GM21367 (cell line): Measurements from ENCODE around the gene TMEM86B.
"Not testable (repeated sequence)": the region's sequence is repeated elsewhere in the genome, so short reads cannot be mapped to it uniquely, and the experiment has no call there.

Experiments
- ATAC-seq: cut with Tn5 transposase; IDR thresholded peaks from one replicate; pipeline ENCODE4 v1.9.1; 2021; ENCODE audit not compliant: unreplicated experiment

TMEM86B gene

DNA sequence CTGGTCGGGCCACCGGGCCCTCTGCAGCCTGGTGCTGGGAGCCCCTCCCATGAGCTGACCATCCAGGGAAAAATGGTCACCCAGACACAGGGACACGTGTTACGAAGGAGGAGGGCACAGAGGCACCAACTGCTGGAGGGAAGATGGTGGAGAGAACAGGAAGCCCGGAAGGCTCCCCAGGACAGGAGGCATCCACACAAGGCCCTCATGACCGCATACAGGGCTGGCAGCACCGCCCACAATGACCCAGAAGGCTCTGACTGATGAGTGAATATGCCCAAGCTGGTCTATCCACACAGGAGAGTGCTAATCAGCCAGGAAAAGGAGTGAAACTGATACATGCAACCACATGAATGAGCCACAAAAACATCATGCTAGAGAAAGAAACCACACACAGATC, 14.0 kb upstream of the TMEM86B start:
- ATAC-seq, result no peak

DNA sequence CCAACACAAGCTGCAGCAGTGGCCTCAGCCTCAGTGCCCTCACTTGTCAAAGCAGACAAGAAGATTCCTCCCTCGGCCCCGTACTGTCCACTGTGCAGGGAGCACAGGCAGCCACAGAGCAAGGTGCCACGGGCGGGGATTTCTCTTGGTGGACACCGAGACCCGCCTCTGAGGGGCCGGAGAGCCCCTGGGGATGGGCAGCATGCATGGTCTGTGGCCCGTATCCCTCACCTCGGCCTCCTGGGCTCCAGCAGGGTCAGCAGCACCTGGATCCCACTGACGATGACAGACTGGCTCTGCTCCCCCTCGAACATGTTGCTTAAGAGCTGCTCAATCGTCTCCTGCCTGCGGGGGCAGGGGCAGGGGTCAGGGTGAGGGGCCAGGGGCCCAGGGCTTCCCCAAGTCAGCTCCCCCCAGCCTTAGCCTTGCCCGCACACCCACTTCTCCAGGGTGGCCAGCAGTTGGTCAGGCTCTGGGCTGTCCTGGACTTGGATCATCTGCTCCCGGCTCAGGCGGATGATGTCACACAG, 13.4 kb upstream of the TMEM86B start:
- no peak for ATAC-seq

DNA sequence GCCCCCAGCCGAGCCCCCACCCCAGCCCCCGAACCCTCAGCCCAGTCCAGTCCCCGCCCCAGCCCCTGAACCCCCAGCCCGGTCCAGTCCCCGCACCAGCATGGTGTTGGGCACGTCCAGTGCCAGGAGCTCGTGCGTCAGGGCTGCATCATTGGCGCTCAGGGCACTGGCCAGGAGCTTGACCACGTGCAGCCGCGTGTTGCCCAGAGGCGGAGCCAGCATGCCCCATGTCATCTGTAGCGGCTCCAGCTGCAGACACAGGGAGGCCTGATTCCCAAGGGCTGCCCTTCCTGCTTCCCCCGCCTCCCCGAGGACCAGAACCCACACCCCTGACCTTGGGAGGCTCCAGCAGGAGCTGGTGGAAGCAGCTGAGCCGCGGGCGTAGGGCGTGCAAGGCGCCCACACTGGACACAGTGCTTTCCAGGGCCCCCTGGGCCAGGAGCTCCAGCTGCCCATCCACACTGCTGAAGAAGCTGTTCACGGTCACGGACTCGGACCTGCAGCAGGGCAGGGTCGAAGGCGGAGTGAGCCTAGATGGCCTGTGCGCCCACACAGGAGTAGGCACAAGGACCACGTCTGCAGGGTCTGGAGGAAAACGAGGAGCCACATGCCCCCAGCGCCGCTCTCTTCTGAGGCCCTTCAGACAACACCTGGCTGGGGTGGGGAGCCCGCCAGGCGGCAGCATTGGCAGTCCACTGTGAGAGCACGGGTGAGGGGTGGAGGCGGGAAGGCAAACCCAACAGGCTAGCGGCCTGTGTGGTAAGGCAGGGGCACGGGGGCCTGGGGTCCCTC, 12.8 kb upstream of the TMEM86B start:
- no peak for ATAC-seq

DNA sequence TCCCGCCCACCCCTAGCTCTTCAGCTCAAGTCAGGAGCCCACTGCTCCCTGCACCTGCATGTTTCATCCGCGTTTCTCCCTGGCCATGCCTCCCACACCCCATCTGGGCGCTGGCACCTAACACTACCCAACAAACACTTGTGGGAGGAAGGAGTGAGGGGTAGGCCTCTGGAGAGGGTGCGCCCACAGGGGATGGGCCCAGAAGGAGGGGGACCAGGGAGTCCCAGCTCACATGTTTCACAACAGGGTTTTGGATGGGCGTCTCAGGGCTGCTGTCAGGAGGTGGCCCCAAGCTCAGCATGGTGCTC, 12.1 kb upstream of the TMEM86B start:
- no peak for ATAC-seq

DNA sequence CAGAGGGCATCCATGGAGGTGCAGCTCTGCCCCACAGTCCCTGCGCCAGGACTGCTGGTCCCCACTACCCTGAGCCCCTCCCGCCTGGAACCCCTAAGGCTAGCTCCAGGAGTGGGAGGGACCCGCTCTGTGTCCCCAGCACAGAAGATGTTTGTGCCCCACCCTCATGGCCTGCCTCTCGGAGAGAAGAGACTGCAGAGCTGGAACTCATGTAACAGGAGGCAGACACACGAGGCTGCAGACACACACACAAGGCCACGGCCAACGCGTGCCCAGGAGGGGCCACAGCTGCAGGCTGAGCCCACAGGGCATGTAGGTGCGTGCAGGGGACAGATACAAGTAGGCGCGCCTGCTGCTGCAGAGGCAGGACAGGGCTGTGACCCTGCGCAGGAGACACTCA, 10.4 kb upstream of the TMEM86B start:
- ATAC-seq, result no peak

DNA sequence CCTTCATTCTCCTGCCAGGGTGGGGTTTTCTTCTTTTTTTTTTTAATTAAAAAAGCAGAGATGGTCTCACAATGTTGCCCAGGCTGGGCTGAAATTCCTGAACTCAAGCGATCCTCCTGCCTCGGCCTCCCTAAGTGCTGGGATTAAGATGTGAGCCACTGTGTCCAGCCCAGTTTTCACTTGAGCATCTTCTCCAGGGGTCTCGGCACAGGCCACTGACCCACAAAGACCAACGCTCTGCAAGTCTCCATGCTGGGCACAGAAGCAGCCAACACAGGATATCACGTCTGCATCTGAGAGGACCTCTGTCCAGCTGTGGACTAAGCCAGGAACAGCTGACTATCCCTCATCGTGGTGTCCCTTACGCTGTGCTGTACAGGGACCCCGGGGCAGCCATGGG, 9.5 kb upstream of the TMEM86B start:
- ATAC-seq, result no peak

DNA sequence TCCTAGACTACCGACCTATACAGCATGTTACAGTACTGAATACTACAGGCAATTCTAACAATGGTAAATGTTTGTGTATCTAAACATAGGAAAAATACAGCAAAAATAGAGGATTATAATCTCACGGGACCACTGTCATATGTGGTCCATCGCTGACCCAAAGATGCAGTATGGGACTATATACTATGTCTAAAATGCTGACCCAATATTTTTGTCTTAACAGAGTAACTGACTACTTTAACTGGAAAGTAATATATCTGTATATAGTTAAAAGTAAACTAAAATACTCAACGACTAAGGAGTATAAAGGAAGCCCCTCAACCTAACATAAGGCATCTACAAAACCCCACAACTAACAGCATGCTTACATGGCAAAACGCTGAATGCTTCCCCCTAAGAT, 4.4 kb upstream of the TMEM86B start:
- no peak for ATAC-seq

DNA sequence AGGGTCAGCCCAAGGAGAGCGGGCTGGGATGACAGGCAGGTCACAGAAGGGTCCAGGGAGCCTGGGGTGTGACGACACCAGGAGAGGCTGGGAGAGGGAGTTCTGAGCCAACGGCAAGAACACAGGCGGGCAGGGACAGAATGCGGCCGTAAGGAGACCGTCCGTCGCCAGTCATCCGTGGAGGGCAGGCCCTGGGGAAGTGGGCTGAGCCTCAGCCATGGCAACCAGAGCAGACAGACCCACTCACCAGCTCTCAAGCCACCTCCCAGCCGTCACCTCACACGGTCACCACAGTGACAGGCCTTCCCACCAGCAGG, 3.7 kb upstream of the TMEM86B start:
- ATAC-seq, result no peak

DNA sequence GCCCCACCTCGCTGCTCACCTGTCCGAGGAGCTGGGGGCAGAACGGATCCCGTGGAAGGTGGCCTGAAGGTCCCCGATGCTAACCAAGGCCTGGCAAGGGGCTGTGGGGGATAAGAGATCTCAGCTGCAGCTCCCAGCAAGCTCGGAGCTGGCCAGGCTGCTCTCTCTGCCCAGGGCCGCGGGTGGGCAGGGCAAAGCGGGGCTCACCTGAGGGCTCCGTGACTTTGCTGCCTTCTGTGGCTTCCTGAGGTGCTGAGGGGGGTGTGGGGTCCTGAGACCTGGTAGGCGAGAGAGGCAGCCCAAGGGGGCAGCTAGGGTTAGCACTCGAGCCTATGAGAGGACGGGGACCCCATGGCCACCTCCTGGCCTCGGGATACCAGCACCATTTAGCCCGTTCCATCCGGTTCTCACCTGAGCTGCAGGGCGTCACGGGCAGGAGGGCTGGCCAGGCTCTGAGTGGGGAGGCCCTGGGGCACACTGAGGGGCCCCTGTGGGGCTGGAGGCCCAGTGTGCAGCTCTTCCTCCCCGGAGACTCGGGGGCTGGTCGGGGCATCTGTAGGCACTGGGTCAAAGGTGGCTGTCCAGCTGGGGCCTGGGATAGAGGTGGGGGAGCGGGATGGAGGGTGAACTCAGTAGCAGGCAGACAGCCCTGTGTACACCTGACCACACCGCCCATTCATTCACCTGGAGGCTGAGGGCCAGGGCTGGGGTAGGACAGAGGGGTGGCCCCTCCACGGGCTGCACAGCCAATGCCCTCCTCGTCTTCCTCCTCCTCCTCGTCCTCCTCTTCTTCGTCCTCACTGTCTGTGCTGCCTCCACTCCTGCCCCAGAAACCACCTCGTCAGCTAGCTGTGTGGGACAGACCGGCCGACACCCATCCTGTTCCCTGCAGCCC, 3.1 kb upstream of the TMEM86B start:
- no peak for ATAC-seq

DNA sequence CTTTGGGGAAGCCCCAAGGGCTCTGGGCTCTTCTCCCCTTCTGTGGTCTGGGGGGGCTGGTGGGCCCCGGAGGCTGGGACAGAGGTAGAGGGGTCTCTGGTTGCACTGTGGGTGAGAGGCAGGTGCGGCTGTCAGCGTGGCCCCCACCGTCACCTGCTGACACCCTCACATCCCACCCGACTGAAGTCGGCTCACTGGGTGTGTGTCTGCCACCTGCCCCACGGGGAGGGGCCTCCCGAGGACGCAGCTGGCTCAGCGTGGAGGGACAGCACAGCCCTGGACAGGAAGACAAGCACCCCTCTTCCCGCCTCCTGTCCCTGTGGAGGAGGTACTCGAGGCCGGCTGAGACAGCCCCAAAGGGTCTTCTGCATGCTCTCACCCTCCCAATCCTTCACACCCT, 2.2 kb upstream of the TMEM86B start:
- ATAC-seq, result no peak

DNA sequence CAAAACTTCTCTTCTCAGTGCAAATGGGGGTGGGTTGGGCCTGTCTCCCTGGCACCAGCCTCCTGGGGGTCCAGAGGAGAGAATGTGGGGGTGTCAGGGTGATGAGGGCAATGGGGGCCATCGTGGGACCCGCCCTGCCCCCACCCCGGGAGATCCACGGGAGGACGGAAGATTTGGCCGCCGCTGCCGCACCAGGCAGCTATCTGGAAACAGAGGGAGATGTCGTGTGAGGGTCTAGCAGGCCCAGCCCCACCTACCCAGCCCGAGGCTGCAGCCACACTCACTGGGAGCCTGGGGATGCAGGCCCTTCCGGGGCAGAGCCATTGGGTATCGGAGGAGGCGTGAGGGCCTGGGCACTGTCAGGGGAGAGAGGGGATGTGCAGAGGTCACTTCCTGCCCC, 1.8 kb upstream of the TMEM86B start:
- ATAC-seq, result no peak

DNA sequence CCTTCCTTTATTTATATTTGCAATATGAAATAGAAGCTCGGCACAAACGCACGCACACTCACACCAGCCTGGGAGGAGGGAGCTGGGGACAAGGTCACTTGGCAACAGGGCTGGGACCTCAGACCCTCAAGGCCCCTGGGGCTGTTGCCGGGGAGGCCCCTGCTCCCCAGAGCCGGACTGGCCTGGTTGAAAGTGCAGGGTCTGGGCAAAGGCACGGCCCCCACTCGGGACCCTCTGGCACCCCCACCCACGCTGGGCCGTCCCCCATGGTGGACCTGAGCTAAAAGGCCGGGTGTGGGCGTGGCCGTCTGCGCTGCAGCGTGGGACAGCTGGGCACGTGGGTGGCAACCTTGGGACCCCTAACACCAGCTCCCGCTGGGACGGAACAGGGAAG, 1.2 kb upstream of the TMEM86B start:
- no peak for ATAC-seq

DNA sequence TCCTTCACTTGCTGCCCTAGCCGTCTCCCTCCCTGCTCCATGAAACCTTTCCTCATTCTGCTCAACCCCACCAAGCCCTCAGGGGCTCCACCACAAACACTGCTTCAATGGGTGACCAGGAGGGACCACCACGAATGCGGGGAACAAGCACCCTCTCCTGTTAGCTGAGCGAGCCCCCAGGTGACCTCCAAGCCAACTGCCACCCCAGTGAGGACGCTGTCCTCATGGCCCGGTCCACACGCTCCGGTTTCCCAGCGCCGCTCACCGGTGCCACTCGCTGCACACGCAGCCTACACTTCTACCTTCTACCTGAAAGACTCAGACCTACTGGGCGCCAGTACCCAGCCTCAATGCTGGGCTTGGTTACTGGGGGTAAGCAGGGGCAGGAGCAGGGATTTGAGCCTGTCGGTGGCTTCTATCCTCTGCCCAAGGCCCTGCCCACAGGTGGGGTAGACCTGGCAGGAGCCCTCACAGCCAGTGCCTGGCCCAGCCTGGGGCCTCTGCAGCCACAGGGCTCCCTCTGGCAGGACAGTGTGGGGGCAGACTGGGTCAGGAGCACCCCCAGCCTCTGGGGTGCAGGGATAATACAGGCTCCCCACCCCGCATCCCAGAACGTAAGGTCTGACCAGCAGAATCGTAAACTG, 704 bp upstream of the TMEM86B start:
- ATAC-seq, result no peak

DNA sequence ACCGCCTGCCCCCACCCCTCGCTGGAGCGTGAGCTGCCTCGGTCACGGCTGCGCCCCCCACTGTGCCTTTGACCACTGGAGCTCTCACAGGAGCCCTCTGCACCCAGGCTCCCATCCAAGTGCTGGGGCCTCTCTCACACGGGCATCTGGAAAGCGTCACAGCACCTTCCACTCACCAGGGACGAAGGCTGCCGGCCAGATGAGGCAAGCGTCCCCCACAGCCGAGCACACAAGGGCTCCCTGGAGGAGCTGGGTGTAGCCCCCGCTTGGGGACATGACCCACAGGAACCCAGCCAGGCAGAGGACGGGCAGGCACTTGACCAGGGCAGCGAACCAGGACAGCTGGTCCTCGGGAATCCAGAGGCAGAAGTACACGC, 560 bp downstream of the TMEM86B start:
- ATAC-seq, result no peak

DNA sequence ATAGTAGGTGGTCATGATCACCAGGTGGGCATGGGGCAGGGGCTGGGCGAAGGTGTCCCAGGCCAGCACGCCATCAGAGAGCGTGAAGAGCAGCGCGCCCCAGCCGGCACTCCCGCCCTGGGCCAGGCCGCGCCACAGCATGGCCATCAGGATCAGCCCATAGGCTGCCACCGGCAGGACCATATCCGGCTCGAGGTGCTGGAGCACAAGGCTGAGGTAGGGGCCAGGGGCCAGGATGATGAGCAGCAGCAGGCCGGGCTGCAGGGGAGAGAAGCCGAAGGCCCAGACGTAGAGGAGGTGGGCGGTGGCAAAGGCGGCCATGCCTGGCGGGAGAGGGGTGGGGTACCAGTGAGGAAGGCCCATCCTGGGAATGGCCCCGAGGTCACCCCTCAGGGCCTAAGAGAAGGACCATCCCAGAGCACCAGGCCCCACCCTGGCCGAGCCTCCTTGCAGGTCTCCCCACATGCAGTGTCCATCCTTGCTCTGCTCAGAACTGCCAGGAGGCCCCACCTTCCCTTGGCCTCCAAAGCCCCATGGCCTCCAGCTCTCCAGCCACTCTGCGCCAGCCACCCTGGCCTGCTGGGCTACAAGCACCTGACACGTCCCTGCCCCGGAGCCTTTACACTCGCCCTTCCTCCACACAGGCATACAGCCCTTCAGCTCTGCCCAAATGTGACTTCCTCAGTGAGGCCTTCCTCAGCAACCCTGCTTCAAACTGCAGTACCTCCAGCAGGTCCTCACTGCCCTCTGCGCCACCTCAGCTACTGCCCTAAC, 1.1 kb downstream of the TMEM86B start:
- ATAC-seq, result no peak

DNA sequence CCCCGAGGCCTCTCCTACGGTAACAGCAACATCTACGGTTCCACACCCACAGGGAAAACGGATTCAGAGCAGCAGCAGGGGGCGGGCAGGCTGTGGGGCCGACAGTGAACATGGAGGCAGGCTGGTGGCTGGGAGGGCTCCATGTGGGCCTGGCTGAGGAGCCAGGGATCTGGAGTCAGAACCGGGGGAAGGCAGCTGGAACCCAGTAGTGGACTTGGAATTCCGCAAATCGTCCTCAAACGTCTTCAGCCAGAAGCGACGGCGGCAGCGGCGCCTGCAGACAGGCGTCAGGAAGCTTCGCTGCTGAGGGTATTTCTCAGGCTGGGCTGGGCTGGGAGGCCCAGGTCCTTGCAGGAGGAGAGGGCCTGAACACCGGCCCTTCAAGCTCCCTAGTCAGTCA, 1.8 kb downstream of the TMEM86B start:
- ATAC-seq, result no peak

DNA sequence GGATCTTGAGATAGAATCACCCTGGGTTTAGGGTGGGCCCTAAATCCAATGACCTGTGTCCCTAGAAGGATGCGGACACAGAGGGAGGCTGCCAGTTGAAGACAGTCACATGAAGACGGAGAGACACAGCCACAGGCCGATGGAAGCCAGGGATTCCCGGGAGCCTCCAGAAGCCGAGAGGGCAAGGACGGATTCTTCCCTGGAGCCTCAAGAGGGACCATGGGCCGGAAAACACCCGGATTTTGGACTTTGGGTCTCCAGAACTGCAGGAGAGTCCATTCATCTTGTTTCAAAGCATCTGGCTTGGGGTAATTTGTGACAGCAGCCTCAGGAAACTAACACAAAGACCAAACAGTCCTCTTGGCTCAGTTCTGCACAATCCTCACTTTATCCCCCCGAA, 2.3 kb downstream of the TMEM86B start:
- no peak for ATAC-seq

DNA sequence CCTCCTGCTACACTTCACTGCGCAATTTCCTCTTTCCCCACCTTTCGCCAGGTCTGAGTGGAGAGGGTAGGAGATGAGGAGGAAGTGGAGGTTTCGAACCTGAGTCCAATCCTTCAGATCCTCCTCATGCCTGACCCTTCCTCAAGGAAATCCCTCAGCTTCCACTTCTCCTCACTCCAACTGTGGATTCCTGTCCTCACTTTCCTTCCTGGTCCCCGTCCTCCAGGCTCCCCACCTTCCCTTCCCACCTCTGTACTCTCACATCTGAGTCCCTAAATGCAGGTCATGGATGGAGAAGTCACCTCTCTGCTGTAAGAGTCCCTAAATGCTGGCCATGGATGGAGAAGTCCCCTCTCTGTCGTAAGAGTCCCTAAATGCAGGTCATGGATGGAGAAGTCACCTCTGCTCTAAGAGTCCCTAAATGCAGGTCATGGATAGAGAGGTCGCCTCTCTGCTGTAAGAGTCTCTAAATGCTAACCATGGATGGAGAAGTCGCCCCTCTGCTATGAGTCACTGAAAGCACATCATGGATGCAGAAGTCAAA, 3.1 kb downstream of the TMEM86B start:
- ATAC-seq, result no peak

DNA sequence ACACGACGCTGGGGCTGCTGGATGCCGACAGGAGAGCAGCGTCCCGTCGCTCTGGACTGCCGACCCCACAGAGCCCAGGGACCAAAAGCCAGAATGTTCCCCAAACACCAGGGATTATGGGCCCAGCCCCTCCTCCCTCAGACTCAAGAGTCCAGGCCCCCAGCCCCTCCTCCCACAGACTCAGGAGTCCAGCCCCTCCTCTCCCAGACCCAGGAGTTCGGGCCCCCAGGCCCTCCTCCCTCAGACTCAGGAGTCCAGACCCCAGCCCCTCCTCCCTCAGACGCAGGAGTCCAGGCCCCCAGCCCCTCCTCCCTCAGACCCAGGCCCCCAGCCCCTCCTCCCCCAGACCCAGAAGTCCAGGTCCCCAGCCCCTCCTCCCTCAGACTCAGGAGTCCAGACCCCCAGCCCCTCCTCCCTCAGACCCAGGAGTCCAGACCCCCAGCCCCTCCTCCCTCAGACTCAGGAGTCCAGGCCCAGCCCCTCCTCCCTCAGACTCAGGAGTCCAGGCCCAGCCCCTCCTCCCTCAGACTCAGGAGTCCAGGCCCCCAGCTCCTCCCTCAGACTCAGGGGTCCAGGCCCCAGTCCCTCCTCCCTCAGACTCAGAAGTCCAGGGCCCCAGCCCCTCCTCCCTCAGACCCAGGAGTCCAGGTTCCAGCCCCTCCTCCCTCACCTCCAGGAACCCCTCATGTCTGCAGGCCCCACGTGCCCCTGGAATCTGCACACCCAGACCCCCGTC, 3.7 kb downstream of the TMEM86B start:
- not testable (repeated sequence) for ATAC-seq

DNA sequence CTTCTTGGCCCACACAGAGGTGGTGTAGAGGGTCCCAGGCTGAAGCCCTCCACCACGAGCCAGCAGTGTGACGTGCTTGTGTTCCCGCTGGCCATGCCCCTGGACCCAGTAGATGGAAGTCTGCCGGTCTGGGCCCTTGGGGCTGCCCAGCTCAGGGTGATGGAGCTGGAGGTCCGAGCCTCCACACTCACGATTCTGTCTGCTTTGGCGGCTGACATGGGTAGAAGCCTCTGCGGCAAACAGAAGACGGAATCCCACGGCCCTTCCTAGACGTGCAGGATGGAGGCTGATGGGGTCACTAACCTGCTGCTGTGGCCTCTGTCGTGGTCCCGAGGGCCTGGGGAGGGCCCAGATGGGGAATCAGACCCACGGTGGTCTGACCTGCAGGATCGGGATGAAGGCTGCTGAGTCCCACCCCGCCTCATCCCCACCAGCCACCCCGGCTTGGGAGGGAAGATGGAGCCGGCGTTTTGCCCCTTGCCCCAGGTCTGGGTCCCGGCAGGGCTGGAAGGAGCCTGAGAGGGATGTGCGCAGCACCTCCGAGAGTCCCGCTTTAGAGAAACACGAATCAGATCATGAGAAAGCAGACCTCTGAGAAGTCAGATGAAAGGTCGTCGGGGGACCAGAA, 4.4 kb downstream of the TMEM86B start:
- ATAC-seq, result no peak
